Brain pericyte (primary cell): ENCODE measurements around the gene THSD4.

Experiments used
- DNase-seq: peaks from one replicate; pipeline ENCODE4 v3.0.0-alpha.2; 2012; ENCODE audit warnings: low read depth, low spot score

The THSD4 gene

GRCh38 chr15:71114887-71115566, at the start of gene THSD4:
TSS of gene THSD4 (plus strand) at chr15:71115471.
- DNase-seq: no peak

- no peak for DNase-seq
Measured at GRCh38 chr15:71066983-71067382, 48.3 kb upstream of the THSD4 start.

GRCh38 chr15:71069693-71070092, 45.6 kb upstream of the THSD4 start:
- DNase-seq: no peak

- DNase-seq: no peak
Measured at GRCh38 chr15:71071529-71071928, 43.7 kb upstream of the THSD4 start.

- no peak for DNase-seq
Measured at GRCh38 chr15:71072423-71072822, 42.8 kb upstream of the THSD4 start.

GRCh38 chr15:71078506-71079207, 36.6 kb upstream of the THSD4 start:
- DNase-seq: no peak

- no peak for DNase-seq
Measured at GRCh38 chr15:71079208-71080044, 35.8 kb upstream of the THSD4 start.

- no peak for DNase-seq
Measured at GRCh38 chr15:71080166-71080565, 35.1 kb upstream of the THSD4 start.

- no peak for DNase-seq
Measured at GRCh38 chr15:71080705-71081104, 34.6 kb upstream of the THSD4 start.

GRCh38 chr15:71082803-71083202, 32.5 kb upstream of the THSD4 start:
- no peak for DNase-seq

- no peak for DNase-seq
Measured at GRCh38 chr15:71083349-71083748, 31.9 kb upstream of the THSD4 start.

- no peak for DNase-seq
Measured at GRCh38 chr15:71084264-71084663, 31.0 kb upstream of the THSD4 start.

- no peak for DNase-seq
Measured at GRCh38 chr15:71085809-71086208, 29.5 kb upstream of the THSD4 start.

GRCh38 chr15:71088155-71088554, 27.1 kb upstream of the THSD4 start:
- no peak for DNase-seq

GRCh38 chr15:71088683-71089082, 26.6 kb upstream of the THSD4 start:
- DNase-seq: no peak

- DNase-seq: no peak
Measured at GRCh38 chr15:71089801-71090200, 25.5 kb upstream of the THSD4 start.

- no peak for DNase-seq
Measured at GRCh38 chr15:71091601-71092000, 23.7 kb upstream of the THSD4 start.

- DNase-seq: no peak
Measured at GRCh38 chr15:71092056-71092600, 23.1 kb upstream of the THSD4 start.

GRCh38 chr15:71093054-71094024, 21.9 kb upstream of the THSD4 start:
- DNase-seq: no peak

GRCh38 chr15:71094137-71094536, 21.1 kb upstream of the THSD4 start:
- DNase-seq: no peak

GRCh38 chr15:71096676-71097075, 18.6 kb upstream of the THSD4 start:
- no peak for DNase-seq
